Rectal smooth muscle tissue (tissue), 1 donor: ENCODE data around the gene TBL1XR1.

Experiments
- H3K27ac ChIP-seq: one replicate; pipeline ENCODE4 v1.7.0; 2013; ENCODE audit warnings: low read depth, low read length, inconsistent platforms
- H3K27me3 ChIP-seq: one replicate; pipeline ENCODE4 v1.7.0; 2013; ENCODE audit warnings: low read length; ENCODE audit not compliant: control insufficient read depth, insufficient read depth
- H3K36me3 ChIP-seq: one replicate; pipeline ENCODE4 v1.7.0; 2013; ENCODE audit warnings: low read length; ENCODE audit not compliant: control insufficient read depth, insufficient read depth
- H3K4me1 ChIP-seq: one replicate; pipeline ENCODE4 v1.7.0; 2013; ENCODE audit warnings: low read length; ENCODE audit not compliant: control insufficient read depth, insufficient read depth
- H3K4me3 ChIP-seq: one replicate; pipeline ENCODE4 v1.7.0; 2013; ENCODE audit warnings: low read length
- H3K9ac ChIP-seq: one replicate; pipeline ENCODE4 v1.7.0; 2013; ENCODE audit warnings: low read length

The TBL1XR1 gene

DNA sequence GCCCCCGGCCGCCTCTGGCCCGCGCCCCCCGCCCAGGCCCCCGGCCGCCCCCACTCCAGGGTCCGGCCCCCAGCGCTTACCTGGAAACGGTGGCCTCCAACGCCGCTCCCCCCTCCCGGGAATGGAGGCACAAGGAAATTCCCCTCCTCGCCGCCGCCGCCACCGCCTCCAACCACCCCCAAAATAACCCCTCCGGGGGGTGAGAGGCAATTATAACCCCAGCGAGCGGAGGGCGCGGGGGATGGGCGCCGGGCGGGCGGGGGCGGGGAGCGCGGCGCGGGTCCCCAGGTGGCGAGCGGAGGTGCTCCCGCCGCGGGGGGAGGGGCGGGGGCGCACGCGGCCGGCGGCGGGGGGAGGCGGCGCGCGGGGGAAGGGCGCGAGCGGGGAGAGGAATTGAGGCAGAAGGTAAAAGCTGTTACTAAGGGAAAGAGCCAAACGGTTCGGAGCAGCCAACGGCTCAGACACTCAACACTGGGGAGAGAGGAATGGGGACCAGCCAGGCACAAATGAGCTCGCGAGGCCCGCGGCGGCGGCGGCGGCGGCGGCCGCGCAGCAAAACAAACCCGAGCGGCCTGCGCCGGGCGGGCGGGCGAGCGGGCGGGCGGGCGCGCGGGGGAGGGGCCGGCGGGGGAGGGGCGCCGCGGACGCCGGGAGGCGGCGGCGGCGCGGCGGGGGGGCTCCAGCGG lies at the start of gene TBL1XR1:
Gene TBL1XR1, minus strand, starts transcription at position 442 of the 686 bp plus-strand sequence. CDS start 132,505 bp downstream, outside the sequence.
- Histone ChIP-seq H3K27me3 (no peaks in the 10 kb centered on the region), H3K4me1 (peaks cover 14% of the 10 kb centered on the region), H3K9ac (peak within 1 kb of the TSS; percentile 90), H3K36me3 (no peaks in the 10 kb centered on the region), H3K27ac (peak within 1 kb of the TSS; percentile 94), H3K4me3 (peak within 1 kb of the TSS; percentile 78)

DNA sequence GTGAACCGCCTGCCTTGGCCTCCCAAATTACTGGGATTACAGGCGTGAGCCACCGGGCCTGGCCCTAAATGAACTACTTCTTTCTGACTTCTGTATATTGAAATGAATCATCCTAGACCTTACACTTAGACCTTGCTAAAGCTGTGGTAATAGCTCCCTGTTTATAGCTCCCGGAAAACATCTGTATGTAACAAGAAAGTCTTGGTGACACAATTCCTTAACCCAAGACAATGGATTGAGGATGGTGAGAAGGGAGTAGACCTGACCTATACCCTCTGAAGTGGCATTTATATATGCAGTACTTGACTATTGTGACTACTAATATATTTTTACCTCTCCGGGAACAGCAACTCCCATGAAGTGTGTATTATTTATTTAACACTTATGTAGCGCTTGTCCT lies 48.0 kb upstream of the TBL1XR1 start:
- no peaks in the 10 kb centered on the region for H3K27me3 ChIP-seq
- no peaks in the 10 kb centered on the region for H3K4me1 ChIP-seq
- H3K4me3 ChIP-seq = no peak overlapping the region
- no peaks in the 10 kb centered on the region for H3K36me3 ChIP-seq
- no peak overlapping the region for H3K27ac ChIP-seq
- no peak overlapping the region for H3K9ac ChIP-seq

DNA sequence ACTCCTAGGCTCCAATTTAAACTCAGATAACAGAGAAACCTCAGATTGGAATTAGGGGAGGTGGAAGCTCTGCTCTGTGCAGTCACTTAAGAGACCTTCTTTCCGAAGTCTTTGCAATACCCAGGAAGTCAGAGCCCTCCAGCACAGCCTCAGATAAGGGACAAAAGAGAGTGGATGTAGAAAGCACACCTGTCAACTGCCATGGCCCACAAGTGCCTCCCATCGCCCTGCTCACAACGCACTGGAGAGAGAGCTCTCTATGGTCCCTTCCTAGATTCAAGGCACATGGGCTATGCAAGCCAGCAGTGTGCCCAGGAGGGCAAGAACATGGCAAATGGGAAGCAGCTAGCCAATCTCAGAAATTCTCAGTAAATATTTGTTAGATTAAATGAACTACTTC lies 47.3 kb upstream of the TBL1XR1 start:
- Histone ChIP-seq H3K4me3 (no peak overlapping the region), H3K27ac (no peak overlapping the region), H3K9ac (no peak overlapping the region), H3K27me3 (no peaks in the 10 kb centered on the region), H3K4me1 (no peaks in the 10 kb centered on the region), H3K36me3 (no peaks in the 10 kb centered on the region)

DNA sequence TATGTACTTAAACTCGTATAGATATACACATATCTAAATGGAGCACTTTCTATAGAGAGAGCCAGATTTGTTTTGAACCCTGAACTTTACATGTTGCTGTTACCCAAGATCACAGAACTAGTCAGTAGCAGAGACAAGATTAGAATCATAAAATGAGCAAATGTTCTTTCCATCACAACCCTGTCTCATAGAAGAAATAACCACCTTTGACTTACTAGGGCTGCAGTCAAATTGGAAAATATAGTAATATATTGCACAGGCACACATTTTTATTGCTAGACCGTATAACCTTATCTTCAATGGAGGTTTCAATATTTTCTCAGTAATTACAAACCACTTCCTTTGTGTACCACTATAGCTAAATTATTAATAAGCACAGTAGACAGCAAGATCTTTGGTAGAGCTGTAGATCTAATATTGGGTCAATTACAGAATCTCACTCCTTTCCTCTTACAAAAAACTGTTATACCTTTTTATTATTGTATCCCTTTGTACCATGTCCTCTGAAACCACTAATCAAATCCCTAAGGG lies 41.5 kb upstream of the TBL1XR1 start:
- Histone ChIP-seq H3K4me1 (no peaks in the 10 kb centered on the region), H3K4me3 (no peak overlapping the region), H3K9ac (no peak overlapping the region), H3K27ac (no peak overlapping the region), H3K27me3 (no peaks in the 10 kb centered on the region), H3K36me3 (no peaks in the 10 kb centered on the region)

DNA sequence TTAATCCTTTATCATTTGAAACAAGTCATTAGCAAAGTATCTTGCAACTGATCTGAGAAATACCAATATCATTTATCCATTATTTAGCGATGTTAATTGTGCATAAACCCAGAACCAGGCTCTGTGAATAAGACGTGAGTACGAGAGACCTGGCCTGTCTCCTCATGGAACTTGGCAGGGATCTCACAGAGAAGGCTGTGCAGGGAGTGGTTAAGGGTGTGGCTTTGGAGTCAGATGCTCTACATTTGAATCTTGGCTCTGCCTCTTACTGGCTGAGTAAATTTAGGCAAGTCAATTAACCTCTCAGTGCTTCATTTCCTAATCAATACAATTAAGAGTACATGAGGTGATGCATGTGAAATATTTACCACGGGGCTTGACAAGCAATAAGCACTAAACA lies 39.9 kb upstream of the TBL1XR1 start:
- no peak overlapping the region for H3K4me3 ChIP-seq
- H3K36me3 ChIP-seq = no peaks in the 10 kb centered on the region
- no peaks in the 10 kb centered on the region for H3K4me1 ChIP-seq
- no peak overlapping the region for H3K27ac ChIP-seq
- no peaks in the 10 kb centered on the region for H3K27me3 ChIP-seq
- no peak overlapping the region for H3K9ac ChIP-seq

DNA sequence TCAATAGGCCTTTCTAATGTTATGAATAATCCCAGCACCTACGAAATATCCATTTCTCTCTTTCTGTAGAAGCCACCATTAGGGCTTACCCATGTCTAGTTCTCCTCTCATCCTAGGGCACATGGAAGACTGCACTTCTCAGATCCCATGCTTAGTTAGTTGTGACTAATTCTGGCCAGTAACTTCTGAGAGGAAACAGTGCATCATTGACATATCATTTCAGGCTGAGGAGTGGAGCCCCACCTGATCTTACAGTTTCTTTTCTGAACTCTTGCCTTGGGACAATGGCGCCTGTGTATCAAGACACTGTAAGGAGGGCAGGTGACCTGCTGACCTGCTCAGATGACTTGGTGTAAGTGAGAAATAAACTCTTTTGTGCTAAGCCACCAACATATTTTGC lies 39.4 kb upstream of the TBL1XR1 start:
- no peak overlapping the region for H3K27ac ChIP-seq
- no peaks in the 10 kb centered on the region for H3K4me1 ChIP-seq
- no peak overlapping the region for H3K4me3 ChIP-seq
- H3K9ac ChIP-seq = no peak overlapping the region
- no peaks in the 10 kb centered on the region for H3K27me3 ChIP-seq
- H3K36me3 ChIP-seq = no peaks in the 10 kb centered on the region

DNA sequence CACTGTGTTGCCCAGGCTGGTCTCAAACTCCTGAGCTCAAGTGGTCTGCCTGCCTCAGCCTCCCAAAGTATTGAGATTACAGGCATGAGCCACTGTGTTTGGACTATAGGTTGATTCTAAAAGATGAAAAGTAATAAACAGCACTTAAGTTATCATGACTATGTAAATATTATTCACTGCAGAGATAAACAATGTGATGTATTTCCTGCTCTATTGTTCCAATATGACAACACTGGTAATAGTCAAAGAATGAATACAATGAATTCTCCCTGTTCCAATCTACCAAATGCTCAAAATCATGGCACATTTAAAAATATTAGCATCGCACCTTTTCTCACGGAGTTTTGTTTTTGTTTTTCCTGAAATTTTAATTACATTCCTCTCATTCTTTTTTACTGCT lies 36.8 kb upstream of the TBL1XR1 start:
- Histone ChIP-seq H3K27ac (no peak overlapping the region), H3K27me3 (no peaks in the 10 kb centered on the region), H3K4me1 (no peaks in the 10 kb centered on the region), H3K36me3 (no peaks in the 10 kb centered on the region), H3K4me3 (no peak overlapping the region), H3K9ac (no peak overlapping the region)

DNA sequence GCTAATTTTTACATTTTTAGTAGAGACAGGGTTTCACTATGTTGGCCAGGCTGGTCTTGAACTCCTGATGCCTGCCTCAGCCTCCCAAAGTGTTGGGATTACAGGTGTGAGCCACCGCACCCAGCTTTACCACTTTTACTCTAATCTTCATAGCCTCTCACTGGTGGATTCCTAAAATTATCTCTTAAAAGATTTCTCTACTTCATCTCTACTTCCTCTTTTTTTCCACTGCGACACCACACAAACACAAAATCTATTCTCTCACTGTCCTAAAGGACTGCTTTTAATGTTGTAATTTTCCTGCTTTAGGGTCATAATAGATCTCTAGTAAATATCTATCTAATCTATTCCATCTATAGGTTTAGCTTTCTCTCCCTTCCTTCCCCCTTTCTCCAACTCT lies 34.0 kb upstream of the TBL1XR1 start:
- Histone ChIP-seq H3K4me3 (no peak overlapping the region), H3K27me3 (no peaks in the 10 kb centered on the region), H3K36me3 (no peaks in the 10 kb centered on the region), H3K9ac (no peak overlapping the region), H3K27ac (no peak overlapping the region), H3K4me1 (no peaks in the 10 kb centered on the region)

DNA sequence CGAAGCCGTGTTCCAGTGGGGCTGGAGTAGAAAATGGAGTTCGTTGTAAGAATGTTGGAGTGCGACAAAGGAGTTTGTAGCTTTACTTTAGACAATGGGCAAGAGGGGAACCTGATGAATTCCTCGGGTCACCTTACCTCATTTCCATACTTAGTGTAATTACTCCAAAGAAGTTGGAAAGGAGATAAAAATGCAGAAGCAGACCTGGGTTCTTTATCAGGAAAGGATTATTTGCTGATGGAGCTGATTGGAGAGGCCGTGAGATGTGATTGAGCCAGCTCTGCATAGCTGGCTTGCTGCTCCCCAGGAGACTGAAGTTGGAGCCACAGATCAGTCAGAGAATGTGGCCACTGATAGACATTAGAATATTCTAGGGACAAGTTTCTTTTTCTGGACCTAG lies 33.4 kb upstream of the TBL1XR1 start:
- H3K36me3 ChIP-seq = no peaks in the 10 kb centered on the region
- no peaks in the 10 kb centered on the region for H3K27me3 ChIP-seq
- no peak overlapping the region for H3K4me3 ChIP-seq
- H3K9ac ChIP-seq = no peak overlapping the region
- H3K4me1 ChIP-seq = no peaks in the 10 kb centered on the region
- H3K27ac ChIP-seq = no peak overlapping the region

DNA sequence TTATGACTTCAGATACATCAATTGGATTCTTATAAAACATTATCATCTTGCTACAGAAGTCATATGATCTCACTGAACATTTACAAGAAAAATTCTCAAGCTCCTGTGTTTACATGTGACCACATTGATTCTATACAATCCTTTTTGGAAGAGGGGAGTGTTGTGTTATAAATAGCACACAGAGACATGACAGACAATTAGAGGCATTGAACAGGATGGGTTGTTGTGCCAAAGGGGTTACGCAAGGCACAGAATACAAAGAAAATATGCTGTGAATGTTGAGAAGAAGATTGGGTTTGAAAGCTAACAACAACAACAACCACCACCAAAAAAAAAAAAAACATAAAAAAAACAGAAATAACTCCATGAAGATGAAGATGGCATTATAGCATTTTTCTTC lies 32.5 kb upstream of the TBL1XR1 start:
- no peaks in the 10 kb centered on the region for H3K4me1 ChIP-seq
- no peaks in the 10 kb centered on the region for H3K27me3 ChIP-seq
- no peak overlapping the region for H3K27ac ChIP-seq
- no peak overlapping the region for H3K4me3 ChIP-seq
- no peaks in the 10 kb centered on the region for H3K36me3 ChIP-seq
- H3K9ac ChIP-seq = no peak overlapping the region

DNA sequence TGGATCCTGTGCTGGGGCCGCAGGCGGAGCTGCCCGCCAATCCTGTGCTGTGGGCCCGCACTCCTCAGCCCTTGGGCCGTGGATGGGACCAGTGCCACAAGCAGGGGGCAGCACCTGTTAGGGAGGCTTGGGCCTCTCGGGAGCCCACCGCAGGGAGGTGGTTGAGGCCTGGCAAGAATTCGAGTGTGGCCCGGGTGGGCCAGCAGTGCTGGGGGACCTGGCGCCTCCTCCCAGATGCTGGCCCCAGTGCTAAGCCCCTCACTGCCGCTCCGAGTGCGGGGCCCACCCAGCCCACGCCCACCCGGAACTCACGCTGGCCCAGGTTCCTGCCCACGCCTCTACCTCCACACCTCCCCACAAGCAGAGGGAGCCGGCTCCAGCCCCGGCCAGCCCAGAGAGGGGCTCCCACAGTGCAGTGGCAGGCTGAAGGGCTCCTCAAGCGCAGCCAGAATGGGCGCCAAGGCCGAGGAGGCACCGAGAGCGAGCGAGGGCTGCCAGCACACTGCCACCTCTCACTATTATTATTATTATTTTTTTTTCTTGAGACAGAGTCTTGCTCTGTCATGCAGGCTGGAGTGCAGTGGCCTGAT lies 31.4 kb upstream of the TBL1XR1 start:
- no peak overlapping the region for H3K4me3 ChIP-seq
- no peaks in the 10 kb centered on the region for H3K4me1 ChIP-seq
- H3K36me3 ChIP-seq = no peaks in the 10 kb centered on the region
- no peaks in the 10 kb centered on the region for H3K27me3 ChIP-seq
- H3K27ac ChIP-seq = no peak overlapping the region
- no peak overlapping the region for H3K9ac ChIP-seq

DNA sequence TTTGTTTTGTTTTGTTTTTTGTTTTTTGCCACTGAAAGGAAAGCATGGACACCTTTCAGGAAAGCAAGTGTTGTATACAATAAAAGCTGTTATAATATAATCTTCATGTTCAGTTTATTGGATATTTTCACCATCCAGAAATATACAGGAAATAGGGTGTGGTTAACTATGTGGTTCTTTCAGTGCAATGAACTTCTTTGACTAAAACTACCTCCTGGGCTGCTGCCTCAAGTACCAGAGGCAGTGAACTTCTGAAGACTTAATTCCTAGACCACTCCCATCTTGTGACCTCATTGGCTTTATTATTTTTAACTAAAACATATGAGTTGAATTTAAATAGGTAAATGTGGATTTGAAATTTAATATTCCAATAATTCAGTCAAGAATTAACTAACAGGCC lies 27.1 kb upstream of the TBL1XR1 start:
- Histone ChIP-seq H3K4me3 (no peak overlapping the region), H3K36me3 (no peaks in the 10 kb centered on the region), H3K9ac (no peak overlapping the region), H3K27ac (no peak overlapping the region), H3K4me1 (no peaks in the 10 kb centered on the region), H3K27me3 (no peaks in the 10 kb centered on the region)

DNA sequence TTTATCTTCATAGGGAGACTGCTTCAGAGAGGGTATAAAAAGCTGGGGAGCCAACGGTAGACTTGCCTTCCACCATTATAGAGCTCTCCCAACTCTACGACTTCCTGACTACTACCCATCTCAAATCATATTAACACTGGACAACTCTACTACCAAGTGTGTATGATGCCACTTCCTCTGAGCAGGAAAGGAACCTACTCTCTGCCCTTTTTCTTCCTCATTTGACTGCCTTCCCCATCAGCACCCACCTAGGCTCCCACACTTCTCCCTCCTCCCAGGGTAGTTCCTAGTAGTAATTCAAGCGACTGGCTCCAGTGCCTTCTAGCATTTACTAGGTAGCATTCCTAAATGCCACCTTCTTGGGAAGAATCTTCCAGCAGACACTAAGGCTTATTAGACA lies 24.5 kb upstream of the TBL1XR1 start:
- Histone ChIP-seq H3K4me3 (no peak overlapping the region), H3K27ac (no peak overlapping the region), H3K4me1 (no peaks in the 10 kb centered on the region), H3K36me3 (no peaks in the 10 kb centered on the region), H3K27me3 (no peaks in the 10 kb centered on the region), H3K9ac (no peak overlapping the region)
